Ascending aorta (tissue), 2 donors: ENCODE results near the gene ID1. TPM values are rescaled to one million over a fixed set of nuclear protein-coding genes. Genes with fewer than 3 reads are reported as not detected.
"Not testable (repeated sequence)": the region's sequence is repeated elsewhere in the genome, so short reads cannot be mapped to it uniquely, and the experiment has no call there.

Experiments used
- DNase-seq, 2 donors: peaks; one replicate each; pipeline ENCODE4 v3.0.0-alpha.2; 2019; ENCODE audit warnings: low spot score in 2 of 2
- H3K27ac ChIP-seq, 2 donors: fragments of 200-600 bp; sonication (generic); one replicate each; pipeline ENCODE4 v1.5.1; 2016 to 2017; ENCODE audit warnings: mild to moderate bottlenecking in 1 of 2
- H3K27me3 ChIP-seq: fragments of 200-600 bp; sonication (generic); one replicate; pipeline ENCODE4 v1.5.1; 2017
- H3K36me3 ChIP-seq, 2 donors: fragments of 200-600 bp; sonication (generic); one replicate each; pipeline ENCODE4 v1.5.1; 2016
- H3K4me1 ChIP-seq, 2 donors: fragments of 200-600 bp; sonication (generic); one replicate each; pipeline ENCODE4 v1.5.1; 2016 to 2017; ENCODE audit warnings: mild to moderate bottlenecking in 1 of 2
- H3K4me3 ChIP-seq, 2 donors: fragments of 200-600 bp; sonication (generic); one replicate each; pipeline ENCODE4 v1.5.1; 2016 to 2017; ENCODE audit warnings: mild to moderate bottlenecking in 1 of 2
- H3K9me3 ChIP-seq, 2 donors: fragments of 200-600 bp; sonication (generic); one replicate each; pipeline ENCODE4 v1.5.1; 2016
- intact Hi-C: fragments of 100-400 bp; cut with DNase I; formaldehyde crosslinking; loops from one replicate; pipeline ENCODE4 v1.15.1; 2023
- total RNA-seq: library from RNA; depleted of rRNA; stranded (reverse); fragments of >200 nt; gene quantifications from one replicate; pipeline ENCODE4 v1.1.0, GENCODE V29; 2016
- TF ChIP-seq, protein P1 (sequence below), 3 experiments: fragments of 200-600 bp in 2 of 3; fragments of 450-650 bp in 1 of 3; sonication (generic) in 2 of 3; IDR thresholded peaks; one replicate each; pipeline ENCODE4 v1.5.1; 2016 to 2019; ENCODE audit warnings: antibody characterized with exemption in 3 of 3, mild to moderate bottlenecking in 1 of 3, moderate library complexity in 1 of 3

The ID1 gene
- total RNA-seq, 1 donor from 2014 or later: 3,326 TPM

DNA sequence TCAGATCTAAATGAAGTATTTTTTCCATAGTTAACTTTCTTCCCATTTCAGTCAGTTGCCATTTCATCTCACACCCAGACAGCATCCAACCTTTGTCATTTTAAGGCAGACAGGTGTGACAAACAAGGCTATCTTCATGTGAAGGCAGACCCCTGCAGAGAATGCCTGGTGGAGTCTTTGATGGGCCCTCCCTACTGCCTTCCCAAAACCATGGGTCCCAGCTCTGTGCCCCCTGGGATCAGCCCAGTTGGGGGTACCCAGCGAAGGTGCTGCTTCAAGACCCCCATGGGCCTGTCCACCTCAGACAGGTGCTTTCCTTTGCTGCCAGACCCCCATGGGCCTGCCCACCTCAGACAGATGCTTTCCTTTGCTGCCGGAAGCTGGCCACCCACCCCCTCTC lies 28.3 kb upstream of the ID1 start:
- Histone ChIP-seq H3K4me1 (peaks cover 9 to 14% of the 10 kb centered on the region in 2 donors), H3K4me3 (no peak overlapping the region), H3K9me3 (no peaks in the 10 kb centered on the region), H3K36me3 (no peaks in the 10 kb centered on the region), H3K27me3 (no peaks in the 10 kb centered on the region), H3K27ac (no peak overlapping the region)
- intact Hi-C loops: no loop called here
- TF ChIP-seq, protein P1, sequence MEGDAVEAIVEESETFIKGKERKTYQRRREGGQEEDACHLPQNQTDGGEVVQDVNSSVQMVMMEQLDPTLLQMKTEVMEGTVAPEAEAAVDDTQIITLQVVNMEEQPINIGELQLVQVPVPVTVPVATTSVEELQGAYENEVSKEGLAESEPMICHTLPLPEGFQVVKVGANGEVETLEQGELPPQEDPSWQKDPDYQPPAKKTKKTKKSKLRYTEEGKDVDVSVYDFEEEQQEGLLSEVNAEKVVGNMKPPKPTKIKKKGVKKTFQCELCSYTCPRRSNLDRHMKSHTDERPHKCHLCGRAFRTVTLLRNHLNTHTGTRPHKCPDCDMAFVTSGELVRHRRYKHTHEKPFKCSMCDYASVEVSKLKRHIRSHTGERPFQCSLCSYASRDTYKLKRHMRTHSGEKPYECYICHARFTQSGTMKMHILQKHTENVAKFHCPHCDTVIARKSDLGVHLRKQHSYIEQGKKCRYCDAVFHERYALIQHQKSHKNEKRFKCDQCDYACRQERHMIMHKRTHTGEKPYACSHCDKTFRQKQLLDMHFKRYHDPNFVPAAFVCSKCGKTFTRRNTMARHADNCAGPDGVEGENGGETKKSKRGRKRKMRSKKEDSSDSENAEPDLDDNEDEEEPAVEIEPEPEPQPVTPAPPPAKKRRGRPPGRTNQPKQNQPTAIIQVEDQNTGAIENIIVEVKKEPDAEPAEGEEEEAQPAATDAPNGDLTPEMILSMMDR (IDR thresholded peaks at IDR 0.05): no peak
- no peak for DNase-seq

DNA sequence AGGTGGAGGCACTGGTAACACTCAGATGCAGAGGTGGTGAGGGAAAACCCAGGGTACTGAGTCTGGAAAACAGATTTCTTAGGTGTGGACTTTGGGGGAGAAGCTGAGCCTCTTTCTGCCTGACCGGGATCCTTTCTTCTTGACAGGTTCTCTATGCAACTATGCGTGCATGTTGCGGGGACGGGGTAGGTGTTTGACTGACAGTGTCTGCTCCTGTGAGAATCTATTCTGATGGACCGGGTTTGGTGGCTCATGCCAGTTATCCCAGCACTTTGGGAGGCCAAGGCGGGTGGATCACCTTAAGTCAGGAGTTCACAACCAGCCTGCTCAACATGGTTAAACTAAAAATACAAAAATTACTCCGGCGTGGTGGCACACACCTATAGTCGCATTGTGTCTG lies 27.9 kb upstream of the ID1 start:
- H3K36me3 ChIP-seq: no peaks in the 10 kb centered on the region
- intact Hi-C loops: no loop called here
- TF ChIP-seq, protein P1 (IDR thresholded peaks at IDR 0.05): no peak

DNA sequence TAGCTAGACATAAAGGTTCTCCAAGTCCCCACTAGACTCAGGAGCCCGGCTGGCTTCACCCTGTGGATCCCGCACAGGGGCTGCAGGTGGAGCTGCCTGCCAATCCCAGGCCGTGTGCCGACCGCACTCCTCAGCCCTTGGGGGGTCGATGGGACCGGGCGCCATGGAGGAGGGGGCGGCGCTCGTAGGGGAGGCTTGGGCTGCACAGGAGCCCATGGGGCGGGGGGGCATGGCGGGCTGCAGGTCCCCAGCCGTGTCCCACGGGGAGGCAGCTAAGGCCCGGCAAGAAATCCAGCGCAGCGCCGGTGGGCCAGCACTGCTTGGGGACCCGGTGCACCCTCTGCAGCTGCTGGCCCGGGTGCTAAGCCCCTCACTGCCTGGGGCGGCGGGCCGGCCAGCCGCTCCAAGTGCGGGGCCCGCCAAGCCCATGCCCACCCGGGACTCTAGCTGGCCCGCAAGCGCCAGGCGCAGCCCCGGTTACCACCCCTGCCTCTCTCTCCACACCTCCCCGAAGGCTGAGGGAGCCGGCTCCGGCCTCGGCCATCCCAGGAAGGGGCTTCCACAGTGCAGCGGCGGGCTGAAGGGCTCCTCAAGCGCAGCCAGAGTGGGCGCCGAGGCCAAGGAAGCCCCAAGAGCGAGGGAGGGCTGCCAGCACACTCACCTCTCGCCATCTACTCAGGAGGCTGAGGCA lies 26.5 kb upstream of the ID1 start:
- Histone ChIP-seq H3K4me1 (peaks cover 1 to 2% of the 10 kb centered on the region in 2 donors), H3K27ac (no peak overlapping the region), H3K36me3 (no peaks in the 10 kb centered on the region), H3K4me3 (no peak overlapping the region), H3K27me3 (no peaks in the 10 kb centered on the region), H3K9me3 (no peaks in the 10 kb centered on the region)
- intact Hi-C loops: no loop called here
- DNase-seq: no peak
- TF ChIP-seq, protein P1 (IDR thresholded peaks at IDR 0.05): no peak

More for the DNA sequence above, 27.9 kb upstream of the ID1 start:
- no peak for DNase-seq
- Histone ChIP-seq H3K4me3 (no peak overlapping the region), H3K4me1 (peaks cover 8 to 10% of the 10 kb centered on the region in 2 donors), H3K27me3 (no peaks in the 10 kb centered on the region), H3K27ac (no peak overlapping the region), H3K9me3 (no peaks in the 10 kb centered on the region)

DNA sequence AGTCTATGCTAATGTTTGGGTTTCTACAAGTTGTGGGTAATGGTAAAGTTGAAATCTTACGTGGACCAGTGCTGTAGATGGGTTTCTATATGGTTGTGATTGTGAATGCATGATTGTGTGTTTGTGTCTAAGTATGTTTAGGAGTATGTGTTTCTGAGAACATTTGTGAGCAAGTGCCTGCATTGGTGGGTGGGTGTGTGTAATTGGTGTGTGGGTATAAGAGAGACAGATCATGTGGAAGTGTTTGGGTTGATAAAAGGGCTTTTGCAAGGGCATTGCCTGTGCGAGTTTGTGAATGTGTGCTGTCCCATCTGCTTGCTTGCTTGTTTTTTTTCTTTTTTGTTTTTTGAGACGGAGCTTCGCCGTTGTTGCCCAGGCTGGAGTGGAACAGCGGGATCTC lies 25.8 kb upstream of the ID1 start:
- no peaks in the 10 kb centered on the region for H3K27me3 ChIP-seq
- intact Hi-C loops: no loop called here
- H3K27ac ChIP-seq: no peak overlapping the region
- DNase-seq: no peak
- H3K36me3 ChIP-seq: no peaks in the 10 kb centered on the region
- TF ChIP-seq, protein P1 (IDR thresholded peaks at IDR 0.05): no peak
- H3K4me1 ChIP-seq: no peaks in the 10 kb centered on the region
- H3K4me3 ChIP-seq: no peak overlapping the region
- H3K9me3 ChIP-seq: no peaks in the 10 kb centered on the region

DNA sequence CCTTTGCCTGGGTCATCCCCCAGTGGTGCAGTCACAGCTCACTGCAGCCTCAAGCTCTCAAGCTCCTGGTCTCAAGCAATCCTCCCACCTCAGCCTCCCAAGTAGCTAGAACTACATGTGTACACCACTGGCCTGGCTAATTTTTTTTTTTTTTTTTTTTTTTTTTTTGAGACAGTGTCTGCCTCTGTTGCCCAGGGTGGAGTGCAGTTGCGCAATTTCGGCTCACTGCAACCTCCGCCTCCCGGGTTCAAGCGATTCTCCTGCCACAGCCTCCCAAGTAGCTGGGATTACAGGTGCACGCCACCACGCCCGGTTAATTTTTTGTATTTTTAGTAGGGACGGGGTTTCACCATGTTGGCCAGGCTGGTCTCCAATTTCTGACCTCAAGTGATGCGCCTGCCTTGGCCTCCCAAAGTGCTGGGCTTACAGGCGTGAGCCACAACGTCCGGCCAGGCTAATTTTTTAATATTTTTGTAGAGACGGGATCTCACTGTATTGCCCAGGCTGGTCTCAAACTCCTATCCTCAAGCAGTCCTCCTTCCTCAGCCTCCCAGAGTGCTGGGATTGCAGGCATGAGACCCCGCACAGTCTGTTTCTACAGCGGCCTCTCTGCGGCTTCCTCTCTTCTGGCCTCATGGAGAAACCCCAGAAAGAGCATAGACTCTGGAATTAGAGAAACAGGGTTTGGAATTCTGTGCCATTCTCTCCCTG lies 25.0 kb upstream of the ID1 start:
- H3K9me3 ChIP-seq, H3K27ac ChIP-seq, H3K4me3 ChIP-seq, DNase-seq, H3K4me1 ChIP-seq, H3K36me3 ChIP-seq, intact Hi-C loops, H3K27me3 ChIP-seq: not testable (repeated sequence)

DNA sequence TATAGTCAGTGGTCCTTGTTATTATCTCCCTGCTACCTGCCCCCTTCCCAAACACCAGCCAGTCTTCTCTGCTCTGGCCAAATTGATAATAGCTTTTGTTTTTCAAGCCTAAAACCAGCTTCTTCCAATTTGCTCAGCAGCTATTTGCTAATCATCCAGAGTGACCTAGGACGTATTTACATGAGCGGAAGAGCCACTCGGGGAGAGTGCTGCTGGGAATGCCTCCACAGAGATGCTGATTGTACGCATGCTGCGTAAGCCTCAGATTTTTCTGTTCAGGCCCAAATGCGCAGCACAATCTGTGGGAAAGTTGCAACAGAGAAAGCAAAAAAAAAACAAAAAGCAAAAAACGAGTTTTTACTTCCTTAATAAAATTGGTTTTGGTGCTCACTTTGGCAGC lies 24.4 kb upstream of the ID1 start:
- Histone ChIP-seq H3K36me3 (no peaks in the 10 kb centered on the region), H3K4me3 (no peak overlapping the region), H3K9me3 (no peaks in the 10 kb centered on the region), H3K27ac (no peak overlapping the region), H3K27me3 (no peaks in the 10 kb centered on the region), H3K4me1 (no peaks in the 10 kb centered on the region)
- TF ChIP-seq, protein P1 (IDR thresholded peaks at IDR 0.05): no peak
- intact Hi-C loops: no loop called here
- DNase-seq: no peak
